MCF 10A (cell line): ENCODE results near the gene MORN1. TPM values are rescaled to one million over a fixed set of nuclear protein-coding genes. Genes with fewer than 3 reads are reported as not detected.

Experiments used
- BruUV-seq: library from RNA; stranded (reverse); fragments of 400-500 nt; replicated peaks from 2 replicates; lab custom pipeline; 2021; lab: Mats Ljungman, UMichigan
- CTCF ChIA-PET: fragments of 300-600 bp; sonication (Branson Sonifier 250); formaldehyde crosslinking; extraction: SDS; loops from one replicate; lab custom pipeline; 2021; ENCODE audit warnings: antibody characterized with exemption, inconsistent platforms; lab: Yijun Ruan, JAX
- POLR2A ChIA-PET: fragments of 300-600, 350-650 bp; sonication (Branson Sonifier 250); formaldehyde crosslinking; extraction: SDS; loops from one replicate; lab custom pipeline; 2020; ENCODE audit warnings: antibody characterized with exemption, inconsistent platforms; lab: Yijun Ruan, JAX
- DNase-seq: peaks from one replicate; pipeline ENCODE4 v3.0.0-alpha.2; 2018; ENCODE audit not compliant: unreplicated experiment
- H3K27ac Mint-ChIP-seq: one replicate; pipeline ENCODE4 v1.8.0; 2022; ENCODE audit warnings: mild to moderate bottlenecking, low read depth, mixed read lengths; ENCODE audit not compliant: unreplicated experiment
- H3K27me3 Mint-ChIP-seq: one replicate; pipeline ENCODE4 v1.8.0; 2022; ENCODE audit warnings: mixed read lengths; ENCODE audit not compliant: insufficient read depth, unreplicated experiment
- H3K36me3 Mint-ChIP-seq: one replicate; pipeline ENCODE4 v1.8.0; 2022; ENCODE audit warnings: mild to moderate bottlenecking, moderate library complexity, mixed read lengths; ENCODE audit not compliant: insufficient read depth, unreplicated experiment
- H3K4me1 Mint-ChIP-seq: one replicate; pipeline ENCODE4 v1.8.0; 2022; ENCODE audit warnings: mixed read lengths; ENCODE audit not compliant: insufficient read depth, unreplicated experiment
- H3K4me3 Mint-ChIP-seq: one replicate; pipeline ENCODE4 v1.8.0; 2022; ENCODE audit warnings: mild to moderate bottlenecking, moderate library complexity, mixed read lengths; ENCODE audit not compliant: unreplicated experiment
- H3K9me3 Mint-ChIP-seq: one replicate; pipeline ENCODE4 v1.8.0; 2022; ENCODE audit warnings: mixed read lengths; ENCODE audit not compliant: unreplicated experiment
- CTCF ChIP-seq: fragments of 200-600 bp; IDR thresholded peaks from one replicate; pipeline ENCODE4 v1.8.0; 2022; ENCODE audit warnings: antibody characterized with exemption, mild to moderate bottlenecking; ENCODE audit not compliant: unreplicated experiment
- intact Hi-C: fragments of 100-400 bp; cut with micrococcal nuclease; formaldehyde crosslinking; loops from 2 replicates; pipeline ENCODE4 v1.14.1; 2022
- total RNA-seq: library from RNA; stranded (reverse); gene quantifications from 2 replicates; pipeline ENCODE4 v1.2.3, GENCODE V29; 2022

Gene MORN1
- total RNA-seq, 1 experiment from 2014 or later: 19.4 TPM

GRCh38 chr1:2314273-2314802 lies 77.0 kb downstream of the MORN1 start:
- no peaks in the 10 kb centered on the region for H3K9me3 Mint-ChIP-seq
- no TSS peak for BruUV-seq
- no peak overlapping the region for H3K27ac Mint-ChIP-seq
- no peaks in the 10 kb centered on the region for H3K4me1 Mint-ChIP-seq
- peak; percentile 31 for DNase-seq
- no peak for TF ChIP-seq CTCF
- POLR2A ChIA-PET: no interaction called here
- H3K36me3 Mint-ChIP-seq: peaks cover 7% of the 10 kb centered on the region
- H3K4me3 Mint-ChIP-seq: no peak overlapping the region
- H3K27me3 Mint-ChIP-seq: no peaks in the 10 kb centered on the region
- CTCF ChIA-PET: interaction anchor here (0.6 to 0.9 kb wide), 4 partner anchors 24 to 908 kb away, joined by 3 to 5 read pairs (median 4); partner anchors contain the start of gene FAAP20
- intact Hi-C loops: loop anchor here (2.0 kb wide), 1 partner anchor 84 kb away; no protein-coding TSS in a partner anchor

- intact Hi-C loops: loop anchor here (2.0 kb wide), 1 partner anchor 83 kb away; no protein-coding TSS in a partner anchor
- CTCF ChIA-PET: interaction anchor here (0.7 to 0.9 kb wide), 3 partner anchors 28 to 753 kb away, joined by 3 to 4 read pairs (median 3); partner anchors contain the start of gene FAAP20
These were observed 77.6 kb downstream of the MORN1 start for GRCh38 chr1:2313651-2314261.

GRCh38 chr1:2312515-2313301 lies 78.6 kb downstream of the MORN1 start:
- Mint-ChIP-seq H3K27me3 (no peaks in the 10 kb centered on the region), H3K36me3 (peaks cover 17% of the 10 kb centered on the region), H3K27ac (no peak overlapping the region), H3K9me3 (no peaks in the 10 kb centered on the region), H3K4me1 (no peaks in the 10 kb centered on the region), H3K4me3 (no peak overlapping the region)
- POLR2A ChIA-PET: interaction anchor here (1.0 kb wide), 1 partner anchor 82 kb away, joined by 5 read pairs; no protein-coding TSS in a partner anchor
- no peak for TF ChIP-seq CTCF
- DNase-seq: no peak
- BruUV-seq: no TSS peak
- intact Hi-C loops: no loop called here
- CTCF ChIA-PET: interaction anchor here (0.7 to 1.5 kb wide), 3 partner anchors 118 to 754 kb away, joined by 3 to 5 read pairs (median 3); partner anchors contain the start of gene FAAP20

More at GRCh38 chr1:2313651-2314261, 77.6 kb downstream of the MORN1 start:
- Mint-ChIP-seq H3K27ac (no peak overlapping the region), H3K4me1 (no peaks in the 10 kb centered on the region), H3K36me3 (peaks cover 7% of the 10 kb centered on the region), H3K27me3 (no peaks in the 10 kb centered on the region), H3K9me3 (no peaks in the 10 kb centered on the region), H3K4me3 (no peak overlapping the region)
- no TSS peak for BruUV-seq
- DNase-seq: no peak
- POLR2A ChIA-PET: no interaction called here
- TF ChIP-seq CTCF: no peak

GRCh38 chr1:2312160-2312514 lies 79.2 kb downstream of the MORN1 start:
- Mint-ChIP-seq H3K4me3 (no peak overlapping the region), H3K9me3 (no peaks in the 10 kb centered on the region), H3K27me3 (no peaks in the 10 kb centered on the region), H3K27ac (no peak overlapping the region), H3K36me3 (peaks cover 22% of the 10 kb centered on the region), H3K4me1 (no peaks in the 10 kb centered on the region)
- CTCF ChIA-PET: interaction anchor here (0.7 to 1.5 kb wide), 3 partner anchors 29 to 515 kb away, joined by 3 to 5 read pairs (median 4); partner anchors contain the start of gene FAAP20
- no TSS peak for BruUV-seq
- DNase-seq: no peak
- POLR2A ChIA-PET: interaction anchor here (1.0 kb wide), 1 partner anchor 81 kb away, joined by 5 read pairs; no protein-coding TSS in a partner anchor
- TF ChIP-seq CTCF: no peak
- intact Hi-C loops: no loop called here
